ENCODE data around the gene CRHR1. TPM values are rescaled to one million over a fixed set of nuclear protein-coding genes. Genes with fewer than 3 reads are reported as not detected.
"Not testable (repeated sequence)": the region's sequence is repeated elsewhere in the genome, so short reads cannot be mapped to it uniquely, and the experiment has no call there.

Gene CRHR1
- total RNA-seq, 2 donors from 2014 or later, result not detected

- Histone ChIP-seq H3K36me3 (no peaks in the 10 kb centered on the region), H3K27ac (no peak overlapping the region), H3K27me3 (replicated peaks; ENCODE audit: insufficient read depth) (no peaks in the 10 kb centered on the region), H3K9me3 (no peaks in the 10 kb centered on the region), H3K4me1 (ENCODE audit: control insufficient read depth in 1 of 2, low read depth in 2 of 2) (no peaks in the 10 kb centered on the region), H3K4me3 (no peak overlapping the region)
- TF ChIP-seq CTCF (IDR thresholded peaks at IDR 0.05), result no peak
- DNase-seq (ENCODE audit: low spot score), result no peak
- ATAC-seq (ENCODE audit: insufficient number of reproducible peaks, low FRiP score, low read depth), result no peak
Observed at GRCh38 chr17:45742251-45742650, 41.9 kb upstream of the CRHR1 start.

GRCh38 chr17:45743626-45744326 is 40.3 kb upstream of the CRHR1 start:
- ATAC-seq (ENCODE audit: insufficient number of reproducible peaks, low FRiP score, low read depth) (no peak), DNase-seq (ENCODE audit: low spot score) (no peak)
- TF ChIP-seq CTCF (IDR thresholded peaks at IDR 0.05), result no peak
- Histone ChIP-seq H3K4me3 (no peak overlapping the region), H3K9me3 (no peaks in the 10 kb centered on the region), H3K27ac (no peak overlapping the region), H3K27me3 (replicated peaks; ENCODE audit: insufficient read depth) (no peaks in the 10 kb centered on the region), H3K4me1 (ENCODE audit: control insufficient read depth in 1 of 2, low read depth in 2 of 2) (no peaks in the 10 kb centered on the region), H3K36me3 (no peaks in the 10 kb centered on the region)

GRCh38 chr17:45744826-45745225 is 39.3 kb upstream of the CRHR1 start:
- H3K4me1 ChIP-seq (ENCODE audit: control insufficient read depth in 1 of 2, low read depth in 2 of 2); DNase-seq (ENCODE audit: low spot score); H3K4me3 ChIP-seq; H3K36me3 ChIP-seq; ATAC-seq (ENCODE audit: insufficient number of reproducible peaks, low FRiP score, low read depth); H3K27me3 ChIP-seq (replicated peaks; ENCODE audit: insufficient read depth); H3K27ac ChIP-seq; H3K9me3 ChIP-seq: not testable (repeated sequence)

- Histone ChIP-seq H3K4me1 (ENCODE audit: control insufficient read depth in 1 of 2, low read depth in 2 of 2) (no peaks in the 10 kb centered on the region), H3K27me3 (replicated peaks; ENCODE audit: insufficient read depth) (no peaks in the 10 kb centered on the region), H3K9me3 (no peaks in the 10 kb centered on the region), H3K36me3 (no peaks in the 10 kb centered on the region), H3K27ac (no peak overlapping the region), H3K4me3 (no peak overlapping the region)
- no peak for TF ChIP-seq CTCF (IDR thresholded peaks at IDR 0.05)
- ATAC-seq (ENCODE audit: insufficient number of reproducible peaks, low FRiP score, low read depth) (no peak), DNase-seq (ENCODE audit: low spot score) (no peak)
Observed at GRCh38 chr17:45745601-45746494, 38.3 kb upstream of the CRHR1 start.

- TF ChIP-seq CTCF (IDR thresholded peaks at IDR 0.05), result no peak
- DNase-seq (ENCODE audit: low spot score) (no peak), ATAC-seq (ENCODE audit: insufficient number of reproducible peaks, low FRiP score, low read depth) (no peak)
- H3K36me3 ChIP-seq, result no peaks in the 10 kb centered on the region
- H3K27ac ChIP-seq, result no peak overlapping the region
- no peaks in the 10 kb centered on the region for H3K9me3 ChIP-seq
- H3K4me1 ChIP-seq (ENCODE audit: control insufficient read depth in 1 of 2, low read depth in 2 of 2), result no peaks in the 10 kb centered on the region
- H3K4me3 ChIP-seq, result no peak overlapping the region
- H3K27me3 ChIP-seq (replicated peaks; ENCODE audit: insufficient read depth), result no peaks in the 10 kb centered on the region
Observed at GRCh38 chr17:45747911-45748310, 36.2 kb upstream of the CRHR1 start.
